Measurements from ENCODE around the gene OSBPL6.

DNA sequence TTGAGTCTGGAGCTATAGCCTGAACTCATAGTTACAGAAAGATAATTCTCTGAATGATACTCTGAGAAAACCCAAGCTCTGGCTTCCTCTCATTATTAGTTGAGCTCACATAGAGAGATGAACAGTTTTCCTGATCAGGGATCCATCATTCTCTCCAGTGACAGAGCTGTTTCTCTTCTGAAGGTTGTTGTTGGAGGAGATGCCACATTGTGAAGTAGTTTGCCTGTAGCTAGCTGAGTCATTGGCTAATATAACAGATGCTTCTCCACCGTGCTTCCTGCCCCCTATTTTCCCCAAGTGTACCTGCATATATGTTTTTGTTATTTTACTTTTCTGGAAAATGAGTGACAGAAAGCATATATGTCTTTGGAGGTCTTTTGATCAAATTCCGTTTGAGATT is 64.6 kb downstream of the OSBPL6 start:
- TF ChIP-seq MXI1 (IDR thresholded peaks at IDR 0.05; ENCODE audit: low read depth, low read length) (no peak), EZH2 (IDR thresholded peaks at IDR 0.05; ENCODE audit: borderline replicate concordance, low read depth, low read length) (no peak)
